Stimulated activated CD4-positive, alpha-beta T cell treated with anti-CD3 and anti-CD28 coated beads, Interleukin-4, amount 100 ng/mL, for 1 hour (primary cell): ENCODE measurements around the gene CLCN3.
"Not testable (repeated sequence)": the region's sequence is repeated elsewhere in the genome, so short reads cannot be mapped to it uniquely, and the experiment has no call there.

ENCODE experiments used
- DNase-seq: peaks from one replicate; pipeline ENCODE4 v3.0.0-alpha.2; 2020

The CLCN3 gene

DNA sequence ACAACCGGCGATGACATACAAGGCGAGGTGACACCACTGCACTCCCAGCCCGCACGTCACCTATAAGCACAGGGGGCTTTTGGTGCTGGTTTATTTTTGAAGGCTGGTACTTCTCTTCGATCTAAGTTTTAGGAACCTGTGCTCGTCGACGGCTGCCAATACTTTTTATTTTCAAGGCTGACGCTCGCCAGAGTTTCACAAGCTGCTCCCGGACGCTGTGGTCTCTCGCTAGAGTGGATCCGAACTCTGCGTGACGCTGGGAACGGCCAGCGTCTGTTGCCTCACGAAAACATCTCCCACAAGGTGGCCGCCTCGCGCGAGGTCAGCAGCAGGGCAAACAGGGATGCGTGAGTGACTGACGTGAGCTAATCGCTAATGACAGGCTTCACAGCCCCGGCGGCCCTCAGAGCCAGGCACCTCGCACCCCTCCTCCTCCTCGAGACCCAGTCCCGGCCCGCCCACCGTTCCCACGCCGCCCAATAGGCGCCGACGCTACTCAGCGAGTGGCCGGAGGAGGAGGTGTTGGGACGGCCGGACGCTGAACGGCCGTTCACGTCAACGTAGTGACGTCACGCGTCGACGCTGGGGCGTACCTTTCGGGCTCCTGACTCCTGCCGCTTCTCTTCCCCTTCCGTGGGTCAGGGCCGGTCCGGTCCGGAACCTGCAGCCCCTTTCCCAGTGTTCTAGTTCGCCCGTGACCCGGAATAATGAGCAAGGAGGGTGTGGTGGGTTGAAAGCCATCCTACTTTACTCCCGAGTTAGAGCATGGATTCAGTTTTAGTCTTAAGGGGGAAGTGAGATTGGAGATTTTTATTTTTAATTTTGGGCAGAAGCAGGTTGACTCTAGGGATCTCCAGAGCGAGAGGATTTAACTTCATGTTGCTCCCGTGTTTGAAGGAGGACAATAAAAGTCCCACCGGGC is at the start of gene CLCN3:
Gene CLCN3, plus strand, starts transcription at position 621 of the 922 bp plus-strand sequence. CDS start 15,351 bp downstream, outside the sequence.
- peak; percentile 89 for DNase-seq

DNA sequence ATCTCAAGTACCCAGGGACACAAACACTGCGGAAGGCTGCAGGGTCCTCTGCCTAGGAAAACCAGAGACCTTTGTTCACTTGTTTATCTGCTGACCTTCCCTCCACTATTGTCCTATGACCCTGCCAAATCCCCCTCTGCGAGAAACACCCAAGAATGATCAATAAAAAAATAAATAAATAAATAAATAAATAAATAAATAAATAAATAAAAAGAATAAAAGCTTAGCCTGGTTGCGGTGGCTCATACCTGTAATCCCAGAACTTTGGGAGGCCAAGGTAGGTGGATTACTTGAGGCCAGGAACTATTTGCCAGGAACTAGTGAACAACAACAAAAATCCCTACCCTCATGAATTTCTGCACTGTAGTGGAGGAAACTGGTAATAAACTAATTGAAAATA is 49.4 kb upstream of the CLCN3 start:
- not testable (repeated sequence) for DNase-seq

GRCh38 chr4:169571435-169571834 is 48.9 kb upstream of the CLCN3 start:
- no peak for DNase-seq

DNA sequence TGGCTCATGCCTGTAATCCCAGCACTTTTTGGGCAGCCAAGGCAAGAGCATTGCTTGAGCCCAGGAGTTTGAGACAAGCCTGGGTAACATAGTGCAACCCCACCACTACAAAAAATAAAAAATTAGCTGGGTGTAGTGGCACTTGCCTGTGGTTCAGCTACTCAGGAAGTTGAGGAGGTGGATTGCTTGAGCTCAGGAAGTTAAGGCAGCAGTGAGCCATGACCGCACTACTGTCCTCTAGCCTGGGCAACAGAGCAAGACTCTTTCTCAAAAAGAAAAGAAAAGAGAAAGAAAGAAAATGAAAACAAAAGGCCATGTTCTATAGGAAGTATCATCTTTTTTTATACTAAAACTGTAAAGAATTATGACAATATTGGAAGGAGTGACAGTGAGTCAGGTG is 46.5 kb upstream of the CLCN3 start:
- DNase-seq, result no peak

GRCh38 chr4:169582203-169582602 is 38.2 kb upstream of the CLCN3 start:
- DNase-seq, result no peak

DNA sequence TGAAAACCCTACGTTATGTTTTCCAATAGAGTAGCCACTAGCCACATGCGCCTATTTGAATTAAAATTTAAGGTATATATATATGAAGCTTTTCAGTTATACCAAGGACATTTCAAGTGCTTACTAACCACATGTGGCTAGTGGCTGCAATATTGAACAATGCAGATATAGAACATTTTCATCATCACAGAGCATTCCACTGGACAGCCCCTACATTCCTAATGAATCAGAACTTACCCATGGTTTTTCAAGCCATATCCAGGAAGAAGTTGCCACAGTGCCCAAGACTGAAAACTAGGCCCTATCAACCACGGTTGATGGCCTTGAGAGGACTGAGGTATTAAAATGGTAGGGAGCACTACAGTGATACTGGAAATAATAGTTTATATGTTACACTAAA is 37.7 kb upstream of the CLCN3 start:
- no peak for DNase-seq

DNA sequence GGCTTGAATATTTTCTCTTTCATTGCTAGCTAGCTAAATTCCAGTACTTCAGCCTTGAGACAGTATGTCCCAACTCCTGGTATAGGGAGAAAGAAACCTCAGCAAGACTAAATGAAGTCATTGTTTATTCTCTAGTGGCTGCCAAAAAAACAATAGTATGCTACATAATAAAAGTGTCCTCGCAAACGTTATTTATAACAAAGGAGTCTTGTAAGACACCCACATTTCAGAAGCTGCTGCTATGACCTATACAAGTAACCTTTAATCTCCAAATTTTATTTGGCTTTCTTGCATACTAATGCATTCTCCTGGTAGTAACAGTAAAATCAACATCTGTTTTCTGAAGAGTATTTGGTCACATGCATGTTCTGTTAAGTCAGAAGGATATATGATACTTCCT is 36.8 kb upstream of the CLCN3 start:
- DNase-seq, result no peak

DNA sequence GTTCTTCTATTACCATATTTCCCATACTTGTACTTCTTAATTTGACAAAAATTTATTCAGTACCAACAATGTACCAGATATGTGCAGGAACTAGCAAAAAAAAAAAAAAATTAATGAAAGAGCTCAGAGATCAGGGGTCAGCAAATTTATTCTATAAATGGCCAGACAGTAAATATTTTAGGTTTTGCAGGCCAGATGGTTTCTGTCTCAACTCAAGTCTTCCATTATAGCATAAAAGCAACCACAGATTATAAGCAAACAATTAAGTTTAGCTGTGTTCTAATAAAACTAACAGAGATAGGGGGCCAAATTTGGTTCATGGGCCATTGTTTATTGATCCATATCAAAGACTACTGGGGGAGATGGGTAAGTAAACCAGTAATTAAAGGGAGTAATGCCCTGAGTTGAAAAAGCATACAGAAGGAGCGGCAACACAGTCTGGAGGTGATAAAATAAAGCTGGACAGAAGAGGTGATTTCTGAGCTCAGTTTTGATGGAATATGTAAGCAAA is 27.3 kb upstream of the CLCN3 start:
- DNase-seq, result no peak

DNA sequence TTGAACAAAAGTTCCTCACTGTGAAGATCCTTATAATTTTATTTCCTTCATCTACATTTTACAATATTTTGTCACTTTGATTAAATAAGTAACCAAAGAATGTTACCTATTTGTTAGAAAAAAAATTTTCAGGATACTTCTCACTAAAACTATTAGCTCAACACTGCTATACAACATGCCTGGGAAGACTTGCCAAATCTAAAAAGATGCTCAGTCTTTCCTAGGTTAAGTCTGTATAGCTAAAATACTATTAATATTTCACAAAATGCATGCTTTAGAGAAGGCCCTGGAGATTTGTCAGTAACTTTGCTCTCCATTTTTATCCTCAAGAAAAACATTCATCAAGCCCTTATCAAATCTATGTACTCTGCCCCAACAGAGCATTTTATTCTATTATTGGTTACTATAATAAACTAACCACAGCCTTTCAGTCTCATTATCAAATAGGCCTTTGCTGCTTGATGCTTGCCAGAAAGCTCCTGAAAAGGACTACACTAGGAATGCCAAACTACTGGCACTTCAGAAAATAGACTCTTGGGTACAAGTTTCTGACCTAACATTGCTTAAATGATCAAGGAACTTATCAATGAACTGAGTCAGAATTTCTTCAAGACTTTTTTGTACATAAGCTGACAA is 25.7 kb upstream of the CLCN3 start:
- no peak for DNase-seq

DNA sequence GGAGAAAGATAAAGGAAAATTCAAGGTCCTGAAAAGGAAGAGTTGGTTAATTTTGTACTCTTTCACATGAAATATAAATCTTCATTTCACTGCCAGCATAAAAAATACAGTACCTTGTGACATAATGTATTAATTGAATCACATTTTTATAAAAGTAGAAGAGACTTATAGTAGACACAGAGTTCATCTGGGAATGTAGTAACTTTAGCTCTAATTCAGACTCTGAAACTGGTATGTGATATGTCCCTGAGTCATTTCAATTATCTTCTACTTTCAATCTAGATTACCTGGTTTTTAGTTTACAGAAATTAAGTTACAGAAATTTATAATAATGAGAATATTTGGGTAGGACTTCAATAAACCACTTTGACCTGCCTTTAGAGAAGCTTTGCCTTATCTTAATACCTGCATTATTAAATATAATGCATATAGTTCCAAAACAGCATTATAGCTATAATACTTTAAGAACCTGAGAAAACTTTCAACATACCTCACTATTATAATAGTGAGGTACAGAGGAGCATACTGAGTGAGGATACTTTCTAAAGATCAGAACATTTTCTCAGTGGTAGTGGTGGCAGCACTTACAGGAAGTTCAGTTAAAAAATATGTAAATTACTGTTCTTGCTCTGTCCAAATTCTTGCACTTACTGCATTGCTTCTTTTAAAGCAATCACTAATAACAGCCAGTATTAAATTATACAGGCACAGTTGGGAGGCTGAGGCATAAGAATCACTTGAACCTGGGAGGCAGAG is 19.2 kb upstream of the CLCN3 start:
- no peak for DNase-seq

DNA sequence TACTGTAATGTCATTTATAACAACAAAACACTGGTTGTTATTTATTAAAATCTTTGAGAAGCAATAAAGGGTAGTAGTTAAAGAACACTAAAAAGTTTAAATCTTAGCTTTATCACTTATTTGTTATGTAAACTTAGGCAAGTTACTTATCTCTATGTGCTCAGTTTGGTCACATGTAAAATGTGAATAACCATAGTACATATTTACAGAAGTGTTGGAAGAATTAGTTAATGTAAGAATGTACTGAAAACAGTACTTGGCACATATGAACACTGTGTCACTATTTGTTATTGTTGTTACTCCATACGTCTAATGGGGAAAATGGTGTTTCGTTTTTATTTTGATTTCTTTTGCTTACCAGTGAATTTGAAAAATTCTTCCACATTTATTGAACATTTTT is 17.1 kb upstream of the CLCN3 start:
- DNase-seq, result no peak

GRCh38 chr4:169604131-169604900 is 16.1 kb upstream of the CLCN3 start:
- no peak for DNase-seq

- DNase-seq, result no peak
Observed at GRCh38 chr4:169604903-169605331, 15.5 kb upstream of the CLCN3 start.

- no peak for DNase-seq
Observed at GRCh38 chr4:169611157-169611556, 9.2 kb upstream of the CLCN3 start.

GRCh38 chr4:169611991-169612870 is 8.1 kb upstream of the CLCN3 start, which contains the start of gene NEK1:
NEK1 (minus strand) TSS chr4:169612583; CDS start chr4:169602630, 9,953 bp downstream.
- peak; percentile 88 for DNase-seq

DNA sequence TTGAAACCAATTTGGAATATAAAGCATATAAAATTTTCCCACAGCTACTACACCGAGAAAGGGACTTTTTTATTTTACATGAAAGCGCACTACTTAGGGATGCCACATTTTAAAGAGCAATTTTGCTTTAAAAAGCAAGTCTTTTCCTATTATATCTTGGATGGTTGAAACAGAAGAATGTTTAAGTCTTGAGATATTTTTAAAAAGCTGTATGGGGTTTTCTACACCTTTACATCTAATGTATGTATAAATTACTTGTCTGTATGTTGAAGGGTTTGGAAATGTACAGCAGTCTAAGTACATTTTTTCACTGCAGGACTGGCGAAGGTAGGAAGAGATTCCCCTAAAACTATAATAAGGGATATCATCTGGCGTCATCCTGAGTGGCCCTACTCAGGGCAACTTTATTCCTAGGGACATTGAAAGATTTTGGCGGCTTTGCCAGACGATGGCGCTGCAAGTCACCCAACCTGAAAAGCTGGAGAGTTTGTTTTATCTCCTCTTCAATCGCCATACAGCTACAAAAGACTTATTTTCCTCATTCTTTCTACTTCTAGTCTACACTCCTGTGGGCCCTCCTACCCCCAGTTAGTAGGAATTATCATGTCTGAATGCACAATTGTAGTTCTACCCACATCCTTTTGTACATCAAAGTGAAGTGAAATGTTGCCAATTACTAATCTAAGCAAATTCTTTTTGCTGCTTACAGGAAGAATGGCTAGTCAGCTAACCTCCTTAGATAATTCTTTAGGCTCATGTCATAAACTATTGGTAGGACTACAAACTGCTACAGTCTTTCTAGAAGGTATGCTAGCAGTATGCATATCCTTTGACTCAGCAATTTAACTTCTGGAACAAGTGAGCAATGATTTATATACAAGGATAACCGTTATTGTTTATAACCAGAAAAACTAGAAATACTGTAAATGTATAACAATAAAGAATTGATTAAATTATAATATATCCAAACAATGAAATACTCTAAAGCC is 7.2 kb upstream of the CLCN3 start:
- DNase-seq, result peak; percentile 71

DNA sequence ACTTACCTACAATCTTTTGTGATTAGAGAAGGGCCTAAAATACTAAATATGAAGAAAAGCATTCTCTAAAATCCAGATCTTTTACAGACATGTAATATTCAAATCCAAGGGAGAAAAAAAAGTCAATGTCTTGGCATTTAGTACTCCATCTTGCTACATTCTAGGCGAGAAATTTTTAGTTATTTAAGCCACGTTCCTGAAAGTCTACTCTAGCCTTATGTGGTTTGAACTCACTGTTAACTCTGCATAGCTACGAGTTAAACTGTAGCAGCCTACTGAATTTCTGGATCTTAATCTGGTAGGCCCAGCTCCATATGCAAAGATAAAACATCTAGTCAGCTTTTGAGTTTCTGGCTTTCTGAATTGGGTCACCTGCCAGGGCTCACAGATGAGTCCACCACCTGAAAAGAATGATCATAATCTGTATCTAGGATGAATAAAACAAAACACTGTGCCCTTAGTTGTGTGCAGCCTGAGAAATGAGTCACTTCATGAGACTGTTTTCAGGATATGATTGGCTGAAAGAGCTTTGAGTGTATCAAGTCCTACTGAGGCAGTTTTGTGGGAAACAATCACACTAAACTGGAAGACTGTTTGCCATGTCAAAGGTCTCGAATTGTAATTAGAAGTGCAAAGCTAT is 4.8 kb upstream of the CLCN3 start:
- no peak for DNase-seq

GRCh38 chr4:169616846-169617245 is 3.5 kb upstream of the CLCN3 start:
- DNase-seq, result no peak

GRCh38 chr4:169617306-169617705 is 3.1 kb upstream of the CLCN3 start:
- DNase-seq, result no peak
